Effector memory CD4-positive, alpha-beta T cell (primary cell): ENCODE measurements around the gene NCOR2.
"Not testable (repeated sequence)": the region's sequence is repeated elsewhere in the genome, so short reads cannot be mapped to it uniquely, and the experiment has no call there.

Experiments
- DNase-seq, 3 donors: peaks; one replicate each; pipeline ENCODE4 v3.0.0-alpha.2; 2020
- H3K27ac ChIP-seq: 2 replicates; pipeline ENCODE4 v1.7.0; 2013; ENCODE audit warnings: mild to moderate bottlenecking, low read length, moderate library complexity; ENCODE audit not compliant: insufficient read depth, poor library complexity, severe bottlenecking
- H3K27me3 ChIP-seq: replicated peaks from 2 replicates; pipeline ENCODE4 v1.7.0; 2013; ENCODE audit warnings: mild to moderate bottlenecking, low read length; ENCODE audit not compliant: insufficient read depth, control insufficient read depth, poor library complexity, severe bottlenecking
- H3K36me3 ChIP-seq: 2 replicates; pipeline ENCODE4 v1.7.0; 2013; ENCODE audit warnings: mild to moderate bottlenecking, low read length, moderate library complexity; ENCODE audit not compliant: control insufficient read depth, insufficient read depth
- H3K4me1 ChIP-seq: 2 replicates; pipeline ENCODE4 v1.7.0; 2013; ENCODE audit warnings: low read length, mild to moderate bottlenecking; ENCODE audit not compliant: control insufficient read depth, insufficient read depth, poor library complexity, severe bottlenecking
- H3K4me3 ChIP-seq: 2 replicates; pipeline ENCODE4 v1.7.0; 2013; ENCODE audit warnings: low read length, low read depth, mild to moderate bottlenecking; ENCODE audit not compliant: insufficient read depth, poor library complexity, severe bottlenecking
- H3K9me3 ChIP-seq: 2 replicates; pipeline ENCODE4 v1.7.0; 2013; ENCODE audit warnings: mild to moderate bottlenecking, low read length, moderate library complexity; ENCODE audit not compliant: control insufficient read depth

Gene NCOR2

GRCh38 chr12:124588018-124588634 lies 20.7 kb upstream of the NCOR2 start:
- Histone ChIP-seq H3K9me3 (no peaks in the 10 kb centered on the region), H3K4me1 (no peaks in the 10 kb centered on the region), H3K27me3 (no peaks in the 10 kb centered on the region), H3K36me3 (no peaks in the 10 kb centered on the region), H3K27ac (no peak overlapping the region), H3K4me3 (no peak overlapping the region)
- no peak for DNase-seq

DNA sequence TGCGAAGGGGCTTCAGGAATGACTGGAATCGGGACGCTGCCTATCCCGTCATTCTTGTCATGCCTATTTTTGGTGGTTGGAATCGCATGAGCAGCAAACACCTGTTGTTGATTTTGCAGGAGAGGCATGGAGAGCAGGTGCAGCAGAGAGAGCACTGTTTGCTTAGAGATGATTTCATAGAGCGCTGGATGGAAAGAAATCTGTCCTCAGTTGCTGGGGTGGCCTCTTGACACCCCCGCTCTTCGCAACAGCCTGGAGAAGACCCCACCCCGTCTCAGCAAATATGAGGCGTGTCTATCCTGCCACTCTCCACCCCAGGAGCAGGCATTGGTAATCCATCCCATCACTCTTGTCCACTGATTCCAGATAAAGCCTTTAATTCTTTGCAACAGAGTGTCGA lies 19.3 kb upstream of the NCOR2 start:
- Histone ChIP-seq H3K9me3 (no peaks in the 10 kb centered on the region), H3K4me1 (no peaks in the 10 kb centered on the region), H3K36me3 (no peaks in the 10 kb centered on the region), H3K27ac (no peak overlapping the region), H3K4me3 (no peak overlapping the region), H3K27me3 (no peaks in the 10 kb centered on the region)
- DNase-seq, result no peak

GRCh38 chr12:124584494-124584893 lies 17.1 kb upstream of the NCOR2 start:
- H3K4me3 ChIP-seq, H3K4me1 ChIP-seq, H3K27ac ChIP-seq, H3K36me3 ChIP-seq, DNase-seq, H3K27me3 ChIP-seq, H3K9me3 ChIP-seq: not testable (repeated sequence)

DNA sequence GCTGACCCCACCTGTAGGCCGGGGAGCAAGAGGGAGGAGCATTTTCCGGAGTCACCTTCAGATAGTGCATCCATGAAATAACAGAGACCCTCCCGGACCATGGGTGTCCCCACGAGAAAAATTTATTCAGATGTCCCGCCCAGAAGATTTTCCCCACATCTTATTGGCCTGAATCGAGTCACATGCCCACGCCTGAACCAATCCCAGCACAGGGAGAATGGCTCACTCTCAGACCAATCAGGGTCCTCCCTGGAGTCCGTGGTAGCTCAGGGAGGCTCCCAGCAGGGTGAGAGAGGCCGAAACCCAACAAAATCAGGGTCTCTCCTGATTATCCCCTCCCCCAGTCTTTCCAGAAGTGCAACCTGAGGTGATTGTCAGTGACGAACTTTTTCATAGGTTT lies 16.4 kb upstream of the NCOR2 start:
- no peaks in the 10 kb centered on the region for H3K36me3 ChIP-seq
- H3K4me1 ChIP-seq, result no peaks in the 10 kb centered on the region
- H3K27ac ChIP-seq, result no peak overlapping the region
- DNase-seq, result no peak
- no peak overlapping the region for H3K4me3 ChIP-seq
- H3K9me3 ChIP-seq, result no peaks in the 10 kb centered on the region
- H3K27me3 ChIP-seq, result no peaks in the 10 kb centered on the region

DNA sequence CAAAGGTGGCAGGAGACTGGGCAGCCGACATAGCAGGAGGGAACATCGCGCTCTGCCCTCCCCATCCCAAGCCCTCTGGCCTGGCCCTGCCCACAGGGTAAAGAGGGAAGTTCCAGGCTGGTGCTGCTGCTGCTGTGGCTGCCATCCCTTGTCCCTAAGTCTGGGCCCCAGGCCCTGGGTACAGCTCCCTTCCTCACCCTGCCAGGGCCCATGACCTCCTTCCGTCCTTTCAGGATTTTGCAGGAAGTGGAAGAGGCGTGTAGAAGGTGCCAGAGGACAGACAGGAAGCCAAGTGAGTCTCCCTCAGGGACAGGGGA lies 14.7 kb upstream of the NCOR2 start:
- Histone ChIP-seq H3K4me3 (no peak overlapping the region), H3K36me3 (no peaks in the 10 kb centered on the region)
- no peak for DNase-seq

DNA sequence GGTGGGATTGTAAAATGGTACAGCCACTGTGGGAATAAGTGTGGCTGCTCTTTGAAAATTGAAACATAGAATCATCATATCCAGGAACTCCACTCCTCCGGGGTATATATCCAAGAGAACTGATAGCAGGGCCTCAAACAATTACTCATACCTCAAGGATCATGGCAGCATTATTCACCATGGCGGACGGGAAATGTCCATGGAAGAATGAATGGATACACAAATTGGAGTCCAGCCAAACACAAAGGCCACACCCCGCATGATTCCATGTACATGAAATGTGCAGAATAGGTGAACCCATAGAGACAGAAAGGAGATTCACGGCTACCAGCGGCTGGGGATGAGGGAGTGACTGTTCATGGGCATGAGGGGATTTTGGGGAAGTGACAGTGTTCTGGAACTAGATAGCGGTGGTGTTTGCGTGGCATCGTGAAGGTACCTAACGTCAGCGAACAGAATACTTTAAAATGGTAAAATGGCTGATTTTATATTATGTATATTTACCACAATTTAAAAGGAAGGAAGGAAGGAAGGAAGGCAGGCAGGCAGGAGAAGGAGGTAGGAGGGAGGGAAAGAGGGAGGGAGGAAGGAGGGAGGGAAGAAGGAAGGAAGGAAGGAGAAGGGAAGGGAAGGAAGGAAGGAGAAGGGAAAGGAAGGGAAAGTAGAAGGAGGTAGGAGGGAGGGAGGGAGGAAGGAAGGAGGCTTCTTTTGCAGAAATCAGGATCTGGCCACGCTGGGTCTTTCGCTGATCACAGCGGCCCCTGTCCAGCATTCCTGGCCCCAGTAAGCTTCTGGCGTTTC lies 14.1 kb upstream of the NCOR2 start:
- Histone ChIP-seq H3K4me1 (no peaks in the 10 kb centered on the region), H3K27ac (no peak overlapping the region), H3K4me3 (no peak overlapping the region), H3K9me3 (no peaks in the 10 kb centered on the region), H3K36me3 (no peaks in the 10 kb centered on the region), H3K27me3 (no peaks in the 10 kb centered on the region)
- no peak for DNase-seq

More for the DNA sequence above, 14.7 kb upstream of the NCOR2 start:
- Histone ChIP-seq H3K27ac (no peak overlapping the region), H3K9me3 (no peaks in the 10 kb centered on the region), H3K27me3 (no peaks in the 10 kb centered on the region), H3K4me1 (no peaks in the 10 kb centered on the region)

- no peak overlapping the region for H3K4me3 ChIP-seq
- H3K27me3 ChIP-seq, result no peaks in the 10 kb centered on the region
- no peaks in the 10 kb centered on the region for H3K4me1 ChIP-seq
- no peaks in the 10 kb centered on the region for H3K36me3 ChIP-seq
- H3K9me3 ChIP-seq, result no peaks in the 10 kb centered on the region
- no peak overlapping the region for H3K27ac ChIP-seq
- DNase-seq, result no peak
Measured at GRCh38 chr12:124579921-124580517, 12.6 kb upstream of the NCOR2 start.

DNA sequence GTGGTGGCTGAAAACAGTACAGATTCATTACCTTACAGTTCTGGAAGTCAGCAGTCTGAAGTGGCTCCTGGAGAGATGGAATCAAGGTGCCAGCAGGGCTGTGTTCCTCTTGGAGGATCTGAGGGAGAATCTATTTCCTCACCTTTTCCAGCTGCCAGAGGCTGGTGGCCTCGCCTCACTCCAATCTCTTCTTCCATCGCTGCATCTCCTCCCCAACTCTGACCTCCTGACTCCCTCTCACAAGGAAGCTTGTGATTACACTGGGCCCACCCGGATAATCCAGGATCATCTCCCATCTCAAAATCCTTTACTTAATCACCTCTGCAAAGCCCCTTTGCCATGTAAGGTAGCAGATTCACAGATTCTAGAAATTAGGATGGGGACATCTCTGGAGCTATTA lies 11.4 kb upstream of the NCOR2 start:
- no peak overlapping the region for H3K27ac ChIP-seq
- H3K36me3 ChIP-seq, result no peaks in the 10 kb centered on the region
- DNase-seq, result no peak
- H3K27me3 ChIP-seq, result no peaks in the 10 kb centered on the region
- H3K4me1 ChIP-seq, result no peaks in the 10 kb centered on the region
- H3K4me3 ChIP-seq, result no peak overlapping the region
- no peaks in the 10 kb centered on the region for H3K9me3 ChIP-seq

DNA sequence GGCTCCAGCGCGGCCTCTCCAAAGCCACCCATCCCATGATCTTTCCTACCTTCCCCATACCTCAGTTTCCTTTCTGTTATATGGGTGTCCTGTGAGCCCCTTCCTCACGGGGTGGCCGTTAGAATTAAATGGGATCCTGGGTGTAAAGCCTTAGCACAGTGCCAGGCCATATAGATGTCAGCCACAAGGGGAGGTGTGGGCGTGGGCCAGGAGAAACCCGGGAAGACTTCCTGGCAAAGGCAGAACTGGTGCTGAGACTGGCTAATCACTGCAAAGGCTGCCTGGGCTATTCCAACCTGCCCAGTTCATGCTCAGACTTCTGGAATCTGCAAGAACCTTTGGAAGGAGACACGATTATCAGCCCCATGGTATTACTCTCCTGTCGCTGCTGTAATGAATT lies 11.0 kb upstream of the NCOR2 start:
- Histone ChIP-seq H3K4me1 (no peaks in the 10 kb centered on the region), H3K27me3 (no peaks in the 10 kb centered on the region), H3K36me3 (no peaks in the 10 kb centered on the region), H3K27ac (no peak overlapping the region), H3K4me3 (no peak overlapping the region), H3K9me3 (no peaks in the 10 kb centered on the region)
- DNase-seq, result no peak

- no peaks in the 10 kb centered on the region for H3K36me3 ChIP-seq
- H3K4me1 ChIP-seq, result no peaks in the 10 kb centered on the region
- DNase-seq, result no peak
- no peaks in the 10 kb centered on the region for H3K27me3 ChIP-seq
- no peak overlapping the region for H3K27ac ChIP-seq
- no peak overlapping the region for H3K4me3 ChIP-seq
- H3K9me3 ChIP-seq, result no peaks in the 10 kb centered on the region
Measured at GRCh38 chr12:124577986-124578385, 10.6 kb upstream of the NCOR2 start.
